ENCODE measurements around the gene FBLN5.

FBLN5 gene

DNA sequence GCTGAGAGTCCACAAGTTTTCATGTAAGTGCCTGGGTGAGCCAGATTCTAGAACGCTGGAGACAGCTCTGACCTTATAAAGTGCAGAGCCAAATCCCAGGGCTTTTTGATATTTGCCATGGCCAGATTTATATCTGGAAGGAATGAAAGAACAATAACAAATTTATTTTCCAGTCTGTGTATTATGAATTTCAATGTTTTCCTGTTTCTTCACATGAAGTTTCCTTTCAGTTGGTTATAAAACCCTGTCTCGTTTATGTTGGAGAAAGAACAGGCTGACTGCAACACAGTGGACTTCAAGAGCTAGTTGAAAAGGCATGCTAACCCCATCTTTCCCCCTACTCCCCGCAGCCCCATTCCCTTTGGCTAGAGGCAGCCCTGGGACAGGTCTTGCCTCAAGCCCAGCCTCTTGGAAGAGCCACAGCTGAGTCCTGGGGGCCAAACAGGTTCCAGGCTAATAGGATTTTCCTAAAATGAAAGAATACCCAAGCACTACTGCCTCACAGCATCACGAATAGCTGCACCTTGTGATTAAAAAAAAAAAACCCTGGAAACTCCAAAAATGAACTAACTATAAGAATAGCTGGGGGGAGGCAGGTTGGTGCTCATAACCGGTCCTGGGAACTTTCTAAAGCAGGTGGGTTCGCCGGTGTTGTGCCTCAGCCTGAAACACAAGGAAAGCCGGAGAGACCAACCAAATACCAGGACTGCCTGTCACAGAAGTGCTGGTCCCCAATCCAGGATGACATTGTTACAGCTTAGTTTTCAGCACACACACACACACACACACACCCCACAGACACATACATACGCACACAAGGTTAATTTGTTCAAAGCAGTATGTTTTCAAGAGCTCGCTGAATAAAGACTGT, 1.5 kb downstream of the FBLN5 start:
- DNase-seq: no peak

- DNase-seq: no peak
These were observed 4.5 kb downstream of the FBLN5 start for GRCh38 chr14:91942946-91943345.

DNA sequence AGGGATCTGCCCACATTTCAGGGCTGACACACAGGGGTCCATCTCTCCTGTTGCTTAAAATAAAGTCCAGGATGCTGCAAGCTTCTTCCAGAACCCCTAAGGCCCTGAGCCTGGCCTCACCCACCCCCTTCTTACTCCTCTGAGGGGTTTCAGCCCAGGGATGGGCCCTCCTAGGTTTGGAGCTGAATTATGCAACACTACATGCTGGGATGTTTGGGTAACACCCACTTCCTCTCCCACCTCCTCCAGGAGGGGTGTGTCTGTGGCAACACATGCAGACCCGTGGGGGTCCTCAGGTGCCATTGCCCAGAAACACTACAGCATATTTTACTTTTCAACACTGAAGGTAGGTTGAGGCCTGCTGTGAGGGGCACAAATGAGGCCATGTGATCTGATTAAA, 5.4 kb downstream of the FBLN5 start:
- DNase-seq: no peak

DNA sequence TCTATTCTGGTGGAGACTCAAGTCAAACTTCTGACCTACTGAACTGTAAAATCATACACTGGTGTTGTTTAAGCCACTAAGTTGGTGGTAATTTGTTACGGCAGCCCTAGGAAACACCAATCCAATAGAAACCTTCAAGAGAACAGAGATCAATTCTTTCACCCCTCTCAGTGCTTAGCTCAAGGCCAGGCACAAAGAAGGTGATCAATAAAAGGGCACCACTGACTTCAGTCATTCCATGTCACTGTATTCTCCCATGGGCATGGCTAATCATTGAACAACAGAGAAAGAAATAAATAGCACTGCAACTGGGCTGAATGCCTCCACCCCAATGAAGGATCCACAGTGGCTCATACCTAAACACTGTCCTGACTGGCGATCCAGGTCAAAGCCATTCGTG, 7.3 kb downstream of the FBLN5 start:
- DNase-seq: no peak

GRCh38 chr14:91935586-91935985, 11.9 kb downstream of the FBLN5 start:
- DNase-seq: no peak

DNA sequence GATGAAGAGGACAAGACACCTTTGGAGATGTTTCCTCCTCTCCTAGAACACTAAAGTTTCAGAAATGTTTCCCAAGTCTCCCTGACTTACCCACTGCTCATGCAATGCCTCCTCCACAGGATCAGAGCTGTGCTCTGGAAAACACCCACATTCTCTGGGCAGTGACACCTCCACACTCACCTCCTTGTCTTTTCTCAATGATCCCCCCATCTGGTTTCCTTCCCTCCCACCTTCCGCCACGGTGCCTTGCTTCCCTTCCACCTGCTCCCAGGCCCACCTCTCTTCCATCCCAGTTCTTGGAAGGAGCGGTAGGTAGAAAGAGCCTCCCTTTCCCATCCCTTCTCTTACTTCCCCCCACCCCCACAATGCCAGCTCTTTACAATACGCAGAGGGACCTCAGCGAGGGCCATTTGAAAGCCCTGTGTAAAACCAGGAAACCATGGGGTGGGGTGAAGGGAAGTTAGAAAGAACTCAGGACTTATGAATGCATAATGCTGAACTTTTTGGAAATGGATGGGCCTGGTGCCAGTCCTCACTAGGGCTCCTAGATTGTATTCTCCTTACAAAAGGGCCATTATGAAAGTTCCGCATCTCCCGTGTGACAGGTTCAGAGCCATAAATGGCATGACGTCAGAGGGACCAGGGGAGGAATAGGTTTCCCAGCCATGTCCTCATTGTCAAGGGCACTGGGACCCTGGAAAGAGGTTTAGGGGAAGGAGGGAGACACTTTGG, 12.8 kb downstream of the FBLN5 start:
- DNase-seq: no peak

GRCh38 chr14:91931478-91932088, 15.9 kb downstream of the FBLN5 start:
- no peak for DNase-seq

DNA sequence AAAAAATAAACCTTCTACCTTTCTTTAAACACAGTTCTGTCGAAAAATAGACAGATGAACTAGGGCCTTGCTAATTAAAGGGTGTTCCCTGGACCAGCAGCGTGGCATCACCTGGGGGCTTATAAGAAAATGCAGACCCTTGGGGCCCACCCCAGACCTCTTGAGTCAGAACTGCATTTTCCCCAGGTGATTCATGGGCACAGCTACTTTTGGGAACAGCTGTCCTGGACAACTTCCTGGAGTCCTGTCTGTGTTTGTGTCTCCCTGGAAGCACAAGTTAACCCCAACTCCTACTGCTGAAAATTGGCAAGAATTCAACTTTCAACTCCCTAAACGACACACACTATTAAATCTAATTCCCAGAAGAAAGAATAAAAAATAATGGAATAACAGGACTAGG, 17.8 kb downstream of the FBLN5 start:
- DNase-seq: peak; percentile 4

DNA sequence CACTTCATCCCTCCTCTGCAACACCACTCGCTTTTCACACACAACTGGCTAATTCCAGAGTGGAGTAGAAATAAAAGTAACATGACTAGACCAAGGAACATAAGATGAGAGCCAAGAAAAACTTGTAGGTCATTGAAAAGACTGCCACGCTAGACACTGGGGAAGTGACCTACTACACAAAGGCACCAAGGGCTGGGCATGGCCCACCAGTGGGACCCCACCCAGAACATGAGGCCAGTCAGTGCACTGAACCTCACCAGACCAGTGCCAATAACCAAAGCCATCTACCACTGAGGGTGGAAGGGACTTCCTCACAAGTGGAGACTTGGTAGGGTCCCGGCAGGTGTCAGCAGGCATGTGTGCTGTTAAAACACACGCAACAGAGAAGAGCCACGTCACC, 19.7 kb downstream of the FBLN5 start:
- DNase-seq: no peak

DNA sequence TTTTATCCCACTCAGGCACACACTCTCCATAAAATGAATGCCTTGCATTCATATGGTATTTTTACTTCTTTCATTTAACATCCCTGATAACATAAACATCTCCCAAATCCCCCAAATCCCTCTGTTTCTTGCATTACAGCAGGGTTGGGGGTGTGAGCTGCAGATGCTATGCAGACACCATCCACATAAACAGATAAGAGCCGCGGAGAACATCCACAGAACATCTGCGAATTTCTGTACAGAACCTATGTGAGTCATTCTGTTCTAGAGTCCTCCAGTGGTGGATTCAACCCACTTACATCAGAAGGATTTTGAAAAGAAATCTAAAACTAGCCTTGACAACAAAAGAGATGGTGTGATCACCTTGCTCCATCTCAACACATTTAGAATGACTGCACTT, 20.3 kb downstream of the FBLN5 start:
- no peak for DNase-seq

DNA sequence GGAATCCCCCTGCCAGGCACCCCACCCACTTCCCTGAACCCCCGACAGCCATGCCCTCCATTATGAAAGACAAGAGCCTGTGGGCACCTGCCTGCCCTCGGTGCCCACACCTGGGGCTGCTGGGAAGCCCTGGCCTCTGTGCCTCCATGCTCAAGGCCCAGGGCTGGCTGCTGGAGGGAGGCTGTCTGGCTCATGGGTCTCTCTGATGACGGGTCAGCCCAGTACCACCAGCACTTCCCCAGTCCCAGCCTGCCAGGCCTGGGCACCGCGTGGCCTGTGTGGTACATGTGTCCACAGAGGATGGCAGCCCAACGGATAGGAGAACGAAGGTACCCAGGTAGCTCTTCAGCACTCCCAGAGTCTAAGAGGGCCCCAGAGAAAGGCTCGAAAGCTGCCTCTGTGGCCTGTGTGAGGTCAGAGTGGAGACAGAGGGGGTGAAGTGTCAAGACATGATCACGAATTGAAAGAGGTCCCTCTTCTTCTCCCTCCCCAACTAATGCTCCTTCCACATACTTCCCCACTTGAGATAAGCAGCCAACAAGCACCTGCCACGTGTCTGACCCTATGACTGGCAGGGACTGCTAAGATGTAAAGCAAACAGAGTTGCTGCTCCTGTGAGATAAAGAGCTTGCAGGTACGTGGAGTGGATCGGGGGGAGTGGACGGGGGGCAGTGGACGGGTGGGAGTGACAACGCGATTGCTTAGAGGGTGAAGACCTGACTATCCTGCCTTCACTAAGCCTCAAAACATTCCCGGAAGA, 21.2 kb downstream of the FBLN5 start:
- no peak for DNase-seq

- no peak for DNase-seq
These were observed 21.8 kb downstream of the FBLN5 start for GRCh38 chr14:91925727-91926121.

DNA sequence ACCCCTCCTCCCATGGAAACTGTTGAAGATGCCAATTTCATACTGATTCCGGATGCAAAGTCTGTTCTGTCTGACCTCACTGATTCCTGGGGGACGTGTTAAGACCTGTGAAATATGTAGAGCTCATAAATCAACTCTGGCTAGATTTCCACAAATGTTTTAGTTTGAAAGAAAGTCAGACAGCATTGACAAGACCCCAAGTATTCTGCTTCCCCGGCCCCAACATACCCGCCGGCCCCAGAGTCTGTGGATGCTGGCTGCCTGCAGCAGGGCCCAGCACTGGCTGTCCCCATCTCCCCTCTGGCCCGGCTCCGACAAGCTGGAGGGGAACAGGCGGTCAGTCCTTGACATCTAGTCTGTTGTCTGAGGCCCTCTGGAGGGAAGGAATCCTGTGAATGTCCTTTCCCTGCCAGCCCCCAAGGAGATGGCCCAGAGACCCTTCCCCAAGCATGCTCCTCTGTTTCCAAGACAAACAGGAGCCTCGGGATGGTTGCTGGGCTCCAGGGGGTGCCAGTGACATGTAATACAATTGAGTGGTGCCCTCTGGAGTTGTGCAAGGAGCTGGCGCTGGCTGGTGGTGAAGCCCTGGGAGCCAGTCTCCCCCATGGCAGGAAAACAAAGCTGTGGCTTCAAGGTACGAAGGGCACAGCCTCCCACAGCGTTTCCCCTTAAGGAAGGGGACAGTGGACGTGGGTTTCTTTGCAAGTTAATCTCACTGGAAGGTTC, 22.3 kb downstream of the FBLN5 start:
- no peak for DNase-seq

- no peak for DNase-seq
These were observed 27.0 kb downstream of the FBLN5 start for GRCh38 chr14:91920526-91920925.

DNA sequence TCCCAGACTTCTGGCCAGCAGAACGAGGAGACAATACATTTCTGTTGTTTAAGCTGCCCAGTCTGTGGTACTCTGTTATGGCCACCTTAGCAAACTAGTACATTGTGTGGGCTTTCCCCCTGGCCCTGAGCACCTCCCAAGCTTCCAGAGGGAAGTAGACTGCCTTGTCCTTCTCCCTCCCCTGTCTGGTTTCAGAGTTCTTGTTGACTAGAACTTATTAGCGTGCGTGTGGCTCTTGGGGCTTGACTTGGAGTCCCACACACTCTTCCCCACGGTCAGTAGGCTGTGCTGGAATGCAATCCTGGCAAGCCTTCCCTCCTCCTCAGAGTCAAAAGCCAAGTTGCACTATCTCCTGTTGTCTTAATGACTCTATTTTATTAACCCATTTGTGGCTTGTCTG, 27.7 kb downstream of the FBLN5 start:
- DNase-seq: no peak

DNA sequence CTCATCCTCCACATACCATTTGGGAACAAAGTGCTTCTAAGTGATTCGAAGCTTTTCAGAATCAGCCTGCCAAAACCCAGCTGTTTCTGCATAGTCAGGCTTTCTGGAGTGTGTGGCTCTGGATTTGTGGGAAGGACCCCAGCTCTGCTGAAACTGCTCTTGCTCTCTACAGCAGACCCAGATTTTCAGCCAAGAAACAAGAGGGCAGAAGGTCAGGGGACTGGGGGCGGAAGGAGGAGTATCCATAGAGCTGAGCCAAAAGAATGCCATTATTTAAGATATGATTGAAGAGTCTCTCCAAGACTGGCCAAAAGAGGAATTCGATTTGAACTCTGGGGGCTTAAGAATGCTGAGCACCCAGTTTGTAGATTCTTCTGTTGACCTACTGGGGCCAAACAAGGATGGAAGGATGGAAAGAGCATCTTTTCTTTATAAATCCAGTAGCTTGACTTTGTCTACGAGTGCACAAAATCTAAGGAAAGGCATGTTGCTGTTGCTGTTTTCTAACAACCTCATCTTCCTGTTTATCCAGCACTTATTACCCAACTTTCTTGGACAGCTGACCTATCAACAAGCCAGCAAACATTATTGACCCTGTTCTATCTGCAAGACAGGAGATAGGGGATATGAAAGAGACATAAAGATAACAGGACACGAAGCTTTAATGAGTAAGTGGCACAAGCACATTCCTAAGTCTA, 29.2 kb downstream of the FBLN5 start:
- no peak for DNase-seq

GRCh38 chr14:91912035-91912434, 35.5 kb downstream of the FBLN5 start:
- DNase-seq: no peak

DNA sequence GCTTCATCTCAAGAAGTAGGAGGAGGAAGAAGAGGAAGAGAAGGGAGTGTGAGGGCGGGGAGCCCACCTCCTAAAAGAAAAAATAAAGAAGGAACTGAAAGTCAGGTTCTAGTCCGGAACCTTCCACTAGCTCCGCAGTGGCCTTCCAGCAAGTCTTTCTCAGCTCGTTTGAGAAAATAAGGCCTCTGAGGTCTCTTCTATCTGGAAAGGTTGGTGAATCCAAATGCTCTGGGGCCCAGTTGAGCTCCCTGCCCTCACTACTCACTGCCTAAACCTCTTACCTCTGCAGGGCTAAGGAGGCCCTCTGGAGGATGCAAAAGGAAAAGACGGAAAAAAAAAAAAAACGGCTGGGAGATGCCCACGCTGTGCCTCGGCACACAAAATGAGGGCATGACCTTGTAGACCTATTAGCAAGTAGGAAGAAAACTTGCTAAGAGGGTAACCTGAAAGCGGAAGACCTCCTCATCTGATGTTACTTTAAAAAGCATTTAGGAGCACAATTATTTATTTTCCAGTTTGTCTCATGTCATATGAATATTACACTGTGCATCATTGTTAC, 35.9 kb downstream of the FBLN5 start:
- peak; percentile 29 for DNase-seq

- no peak for DNase-seq
These were observed 37.3 kb downstream of the FBLN5 start for GRCh38 chr14:91910196-91910595.

DNA sequence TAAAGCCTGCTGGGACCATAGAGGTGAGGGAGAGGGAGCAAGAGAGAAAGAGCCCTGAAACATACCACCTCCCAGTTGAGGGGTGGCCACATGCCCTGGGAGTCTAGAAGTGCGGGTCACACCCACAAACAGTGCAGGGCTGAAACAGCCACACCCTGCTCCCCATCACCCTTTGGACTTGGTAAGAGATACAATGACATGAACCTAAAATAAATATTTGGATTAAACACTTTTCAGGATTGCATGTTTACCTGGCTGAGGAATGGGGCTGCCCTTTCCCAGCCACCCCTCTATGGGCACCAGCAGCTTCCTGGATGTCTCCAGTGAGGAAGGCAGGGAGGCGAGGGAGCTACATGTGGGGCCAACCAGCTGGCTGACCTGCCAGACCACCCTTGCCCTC, 41.1 kb downstream of the FBLN5 start:
- DNase-seq: no peak

DNA sequence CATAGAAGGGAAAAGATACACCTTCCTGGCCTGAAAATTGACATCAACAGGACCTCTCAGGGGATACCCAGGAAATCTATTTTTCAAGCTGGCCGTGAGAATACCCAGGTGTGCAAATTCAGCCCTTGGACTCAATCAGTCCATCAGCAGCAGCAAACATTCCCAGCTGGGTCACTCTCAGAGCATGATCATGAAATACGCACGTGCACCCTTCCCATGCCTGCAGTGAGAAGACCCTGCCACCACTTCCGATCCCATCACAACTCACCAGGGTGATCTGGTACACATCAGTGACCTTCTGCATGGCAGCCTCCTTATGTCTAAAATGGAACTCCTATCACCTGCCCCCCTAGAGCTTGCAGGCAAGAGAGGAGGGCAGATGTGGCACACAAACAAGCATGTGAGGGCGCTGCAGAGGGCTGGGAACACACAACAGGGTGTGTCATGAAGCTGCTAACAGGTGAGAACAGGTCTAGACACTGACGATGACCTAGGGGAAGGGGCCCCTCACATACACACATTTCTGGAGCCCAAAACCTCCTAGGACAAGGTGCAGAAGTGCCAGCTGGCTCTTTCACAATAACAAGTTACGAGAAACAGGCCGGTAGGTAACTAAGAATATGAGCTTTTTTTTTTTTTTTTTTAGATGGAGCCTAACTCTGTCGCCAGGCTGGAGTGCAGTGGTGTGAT, 42.4 kb downstream of the FBLN5 start:
- no peak for DNase-seq
